H1 (cell line): Measurements from ENCODE around the gene HADHA.

Source experiments
- ATF2 ChIP-seq: IDR thresholded peaks from 2 replicates; pipeline ENCODE4 v1.6.1; 2012; ENCODE audit warnings: low read length, inconsistent platforms
- BRCA1 ChIP-seq: IDR thresholded peaks from 2 replicates; pipeline ENCODE4 v1.6.1; 2012; ENCODE audit warnings: low read depth, low read length, improper control_type of control experiment
- EGR1 ChIP-seq: IDR thresholded peaks from 2 replicates; pipeline ENCODE4 v1.6.1; 2011; ENCODE audit warnings: low read depth, low read length, borderline replicate concordance
- FOSL1 ChIP-seq: IDR thresholded peaks from 2 replicates; pipeline ENCODE4 v1.6.1; 2011; ENCODE audit warnings: mild to moderate bottlenecking, low read depth, low read length, moderate library complexity; ENCODE audit not compliant: insufficient read depth
- MAX ChIP-seq: IDR thresholded peaks from 2 replicates; pipeline ENCODE4 v1.6.1; 2012; ENCODE audit warnings: inconsistent platforms
- RAD21 ChIP-seq, 2 experiments: IDR thresholded peaks in 1 of 2; conservative IDR thresholded peaks in 1 of 2; 2 replicates each; pipeline ENCODE4 v1.6.1; 2011; ENCODE audit warnings: low read depth in 2 of 2, low read length in 2 of 2, improper control_type of control experiment in 1 of 2, inconsistent platforms in 1 of 2, mild to moderate bottlenecking in 1 of 2, moderate library complexity in 1 of 2
- SIN3A ChIP-seq, 2 experiments: IDR thresholded peaks in 1 of 2; conservative IDR thresholded peaks in 1 of 2; 2 replicates each; pipeline ENCODE4 v1.6.1; 2011 to 2012; ENCODE audit warnings: low read length in 2 of 2, improper control_type of control experiment in 1 of 2, low read depth in 1 of 2, mild to moderate bottlenecking in 1 of 2
- TAF1 ChIP-seq: IDR thresholded peaks from 2 replicates; pipeline ENCODE4 v1.6.1; 2011; ENCODE audit warnings: mild to moderate bottlenecking, low read depth, low read length
- TBP ChIP-seq: IDR thresholded peaks from 2 replicates; pipeline ENCODE4 v1.6.1; 2011; ENCODE audit warnings: low read depth, low read length, improper control_type of control experiment
- YY1 ChIP-seq: IDR thresholded peaks from 2 replicates; pipeline ENCODE4 v1.6.1; 2011; ENCODE audit warnings: low read depth, mild to moderate bottlenecking, low read length
- TF ChIP-seq, protein P1 (sequence below), 3 experiments: IDR thresholded peaks; 1 replicate in 2 of 3; 2 replicates in 1 of 3; pipeline versions ENCODE4 v1.5.1 to v1.6.1; 2011; ENCODE audit warnings: low read length in 3 of 3, mild to moderate bottlenecking in 3 of 3, inconsistent platforms in 2 of 3, low read depth in 1 of 3, moderate library complexity in 1 of 3; ENCODE audit not compliant: insufficient read depth in 1 of 3; ENCODE audit errors: control extremely low read depth in 1 of 3
- TF ChIP-seq, protein P2 (sequence below): IDR thresholded peaks from 2 replicates; pipeline ENCODE4 v1.6.1; 2011; ENCODE audit warnings: low read length, improper control_type of control experiment
- TF ChIP-seq, protein P3 (sequence below): IDR thresholded peaks from 2 replicates; pipeline ENCODE4 v1.6.1; 2011; ENCODE audit warnings: low read depth, mild to moderate bottlenecking, low read length; ENCODE audit not compliant: insufficient read depth

- TF ChIP-seq TAF1 (no peak), BRCA1 (no peak), YY1 (no peak), EGR1 (no peak), RAD21 (IDR thresholded peaks at IDR 0.05 in 1 of 2, conservative IDR thresholded peaks at IDR 0.05 in 1 of 2; ENCODE audit: low read depth in 2 of 2, low read length in 2 of 2) (no peak), ATF2 (no peak), FOSL1 (no peak), MAX (no peak), SIN3A (conservative IDR thresholded peaks at IDR 0.05 in 1 of 2, IDR thresholded peaks at IDR 0.05 in 1 of 2; ENCODE audit: low read depth in 1 of 2, low read length in 2 of 2) (no peak), TBP (no peak)
- TF ChIP-seq, protein P1, sequence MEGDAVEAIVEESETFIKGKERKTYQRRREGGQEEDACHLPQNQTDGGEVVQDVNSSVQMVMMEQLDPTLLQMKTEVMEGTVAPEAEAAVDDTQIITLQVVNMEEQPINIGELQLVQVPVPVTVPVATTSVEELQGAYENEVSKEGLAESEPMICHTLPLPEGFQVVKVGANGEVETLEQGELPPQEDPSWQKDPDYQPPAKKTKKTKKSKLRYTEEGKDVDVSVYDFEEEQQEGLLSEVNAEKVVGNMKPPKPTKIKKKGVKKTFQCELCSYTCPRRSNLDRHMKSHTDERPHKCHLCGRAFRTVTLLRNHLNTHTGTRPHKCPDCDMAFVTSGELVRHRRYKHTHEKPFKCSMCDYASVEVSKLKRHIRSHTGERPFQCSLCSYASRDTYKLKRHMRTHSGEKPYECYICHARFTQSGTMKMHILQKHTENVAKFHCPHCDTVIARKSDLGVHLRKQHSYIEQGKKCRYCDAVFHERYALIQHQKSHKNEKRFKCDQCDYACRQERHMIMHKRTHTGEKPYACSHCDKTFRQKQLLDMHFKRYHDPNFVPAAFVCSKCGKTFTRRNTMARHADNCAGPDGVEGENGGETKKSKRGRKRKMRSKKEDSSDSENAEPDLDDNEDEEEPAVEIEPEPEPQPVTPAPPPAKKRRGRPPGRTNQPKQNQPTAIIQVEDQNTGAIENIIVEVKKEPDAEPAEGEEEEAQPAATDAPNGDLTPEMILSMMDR (IDR thresholded peaks at IDR 0.05; ENCODE audit: control extremely low read depth in 1 of 3, insufficient read depth in 1 of 3, low read depth in 1 of 3, low read length in 3 of 3) = no peak
- TF ChIP-seq, protein P2, sequence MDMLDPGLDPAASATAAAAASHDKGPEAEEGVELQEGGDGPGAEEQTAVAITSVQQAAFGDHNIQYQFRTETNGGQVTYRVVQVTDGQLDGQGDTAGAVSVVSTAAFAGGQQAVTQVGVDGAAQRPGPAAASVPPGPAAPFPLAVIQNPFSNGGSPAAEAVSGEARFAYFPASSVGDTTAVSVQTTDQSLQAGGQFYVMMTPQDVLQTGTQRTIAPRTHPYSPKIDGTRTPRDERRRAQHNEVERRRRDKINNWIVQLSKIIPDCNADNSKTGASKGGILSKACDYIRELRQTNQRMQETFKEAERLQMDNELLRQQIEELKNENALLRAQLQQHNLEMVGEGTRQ = no peak
- TF ChIP-seq, protein P3, sequence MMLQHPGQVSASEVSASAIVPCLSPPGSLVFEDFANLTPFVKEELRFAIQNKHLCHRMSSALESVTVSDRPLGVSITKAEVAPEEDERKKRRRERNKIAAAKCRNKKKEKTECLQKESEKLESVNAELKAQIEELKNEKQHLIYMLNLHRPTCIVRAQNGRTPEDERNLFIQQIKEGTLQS = no peak
Measured at GRCh38 chr2:26161926-26162325, 82.5 kb downstream of the HADHA start.
